HCT116 (cell line): ENCODE data around the gene ARHGEF10L. TPM values are rescaled to one million over a fixed set of nuclear protein-coding genes. Genes with fewer than 3 reads are reported as not detected.

Experiments used
- ATAC-seq: fragments of 200-7000 bp; cut with Tn5 transposase; 2 replicates; pipeline ENCODE4 v1.9.1; 2020; ENCODE audit warnings: mild to moderate bottlenecking, moderate library complexity
- BruUV-seq: library from RNA; stranded (reverse); fragments of 400-500 nt; replicated peaks from 2 replicates; lab custom pipeline; 2021; lab: Mats Ljungman, UMichigan
- CTCF ChIA-PET: fragments of 300-600 bp; sonication (Branson Sonifier 250); formaldehyde crosslinking; loops from one replicate; lab custom pipeline; 2021; ENCODE audit warnings: antibody characterized with exemption; lab: Charles Lee
- POLR2A ChIA-PET: fragments of 300-600, 350-600 bp; sonication (Branson Sonifier 250); formaldehyde crosslinking; loops from one replicate; lab custom pipeline; 2021; ENCODE audit warnings: antibody characterized with exemption; lab: Charles Lee
- RAD21 ChIA-PET, 2 experiments: fragments of 300-600 bp; sonication (Branson Sonifier 250); formaldehyde crosslinking; loops; one replicate each; lab custom pipeline; 2023; ENCODE audit warnings: low total read pairs in 2 of 2; ENCODE audit not compliant: uncharacterized antibody in 2 of 2, unreplicated experiment in 2 of 2, low non-redundant PET in 1 of 2; lab: Charles Lee
- DNase-seq: peaks from one replicate; pipeline ENCODE4 v3.0.0-alpha.2; 2010; ENCODE audit warnings: low read depth, low spot score
- H2AFZ ChIP-seq: fragments of 200-600 bp; shearing (Covaris generic), sonication (generic); 2 replicates; pipeline ENCODE4 v1.6.1; 2017; ENCODE audit warnings: low read depth, mixed run types, mixed read lengths, antibody characterized with exemption, low read length; ENCODE audit not compliant: poor library complexity, severe bottlenecking
- H3K27ac ChIP-seq: 2 replicates; pipeline ENCODE4 v1.5.1; 2012; ENCODE audit warnings: low read depth, low read length
- H3K27me3 ChIP-seq: fragments of 200-600 bp; sonication (generic); 2 replicates; pipeline ENCODE4 v1.6.1; 2016; ENCODE audit warnings: mixed run types, low read length, mixed read lengths; ENCODE audit not compliant: insufficient read depth
- H3K36me3 ChIP-seq, 2 experiments: fragments of 200-500 bp in 1 of 2; fragments of 200-600 bp in 1 of 2; sonication (Bioruptor generic) in 1 of 2; sonication (generic) in 1 of 2; 2 replicates each; pipeline versions ENCODE4 v1.5.1 to v1.6.1; 2014 to 2016; ENCODE audit warnings: low read length in 2 of 2, inconsistent platforms in 1 of 2, mixed read lengths in 1 of 2, mixed run types in 1 of 2; ENCODE audit not compliant: insufficient read depth in 2 of 2, control insufficient read depth in 1 of 2
- H3K4me1 ChIP-seq, 2 experiments: fragments of 200-600 bp in 1 of 2; sonication (generic) in 1 of 2; 2 replicates each; pipeline versions ENCODE4 v1.5.1 to v1.6.1; 2012 to 2017; ENCODE audit warnings: low read length in 2 of 2, inconsistent platforms in 1 of 2, mild to moderate bottlenecking in 1 of 2, mixed read lengths in 1 of 2, mixed run types in 1 of 2, moderate library complexity in 1 of 2; ENCODE audit not compliant: insufficient read depth in 2 of 2, control insufficient read depth in 1 of 2
- H3K4me2 ChIP-seq: fragments of 200-600 bp; sonication (generic); 2 replicates; pipeline ENCODE4 v1.6.1; 2017; ENCODE audit warnings: mixed run types, low read length, mixed read lengths
- H3K4me3 ChIP-seq, 2 experiments: fragments of 200-600 bp in 1 of 2; sonication (generic) in 1 of 2; replicated peaks in 1 of 2; 2 replicates each; pipeline ENCODE4 v1.5.1; 2011 to 2016; ENCODE audit warnings: low read length in 2 of 2, control low read depth in 1 of 2, low read depth in 1 of 2, mild to moderate bottlenecking in 1 of 2, mixed read lengths in 1 of 2, mixed run types in 1 of 2
- H3K79me2 ChIP-seq: fragments of 200-600 bp; sonication (generic); 2 replicates; pipeline ENCODE4 v1.6.1; 2017; ENCODE audit warnings: mild to moderate bottlenecking, mixed run types, low read length, moderate library complexity, mixed read lengths; ENCODE audit not compliant: insufficient read depth
- H3K9ac ChIP-seq: fragments of 200-600 bp; sonication (generic); 2 replicates; pipeline ENCODE4 v1.6.1; 2016; ENCODE audit warnings: low read length, mixed read lengths
- H3K9me2 ChIP-seq: fragments of 200-600 bp; sonication (generic), shearing (Covaris generic); 2 replicates; pipeline ENCODE4 v1.6.1; 2017; ENCODE audit warnings: mixed run types, mild to moderate bottlenecking, moderate library complexity; ENCODE audit not compliant: insufficient read depth
- H3K9me3 ChIP-seq, 2 experiments: fragments of 200-500 bp in 1 of 2; fragments of 200-600 bp in 1 of 2; sonication (Bioruptor generic) in 1 of 2; sonication (generic) in 1 of 2; 2 replicates each; pipeline ENCODE4 v1.6.1; 2014 to 2017; ENCODE audit warnings: low read length in 2 of 2, mixed read lengths in 2 of 2, inconsistent platforms in 1 of 2, low read depth in 1 of 2, mild to moderate bottlenecking in 1 of 2, mixed run types in 1 of 2, moderate library complexity in 1 of 2; ENCODE audit not compliant: control insufficient read depth in 1 of 2, insufficient read depth in 1 of 2
- H4K20me1 ChIP-seq: fragments of 200-600 bp; sonication (generic), shearing (Covaris generic); 2 replicates; pipeline ENCODE4 v1.6.1; 2017; ENCODE audit warnings: mixed run types, mild to moderate bottlenecking, moderate library complexity; ENCODE audit not compliant: insufficient read depth
- CEBPB ChIP-seq: IDR thresholded peaks from 2 replicates; pipeline ENCODE4 v1.6.1; 2012; ENCODE audit warnings: low read depth
- EGR1 ChIP-seq: IDR thresholded peaks from 2 replicates; pipeline ENCODE4 v1.6.1; 2012; ENCODE audit warnings: low read depth
- ELF1 ChIP-seq: IDR thresholded peaks from 2 replicates; pipeline ENCODE4 v1.6.1; 2012; ENCODE audit warnings: low read depth, borderline replicate concordance
- EZH2 ChIP-seq: fragments of 200-600 bp; sonication (generic); IDR thresholded peaks from 2 replicates; pipeline ENCODE4 v1.6.1; 2017; ENCODE audit warnings: antibody characterized with exemption, mixed run types
- EZH2phosphoT487 ChIP-seq: fragments of 200-600 bp; IDR thresholded peaks from 2 replicates; pipeline ENCODE4 v1.6.1; 2018; ENCODE audit warnings: antibody characterized with exemption, borderline replicate concordance
- JUND ChIP-seq: IDR thresholded peaks from 2 replicates; pipeline ENCODE4 v1.6.1; 2012
- POLR2AphosphoS5 ChIP-seq: IDR thresholded peaks from 2 replicates; pipeline ENCODE4 v1.6.1; 2011; ENCODE audit warnings: mild to moderate bottlenecking, low read depth, low read length, moderate library complexity
- RAD21 ChIP-seq: IDR thresholded peaks from 2 replicates; pipeline ENCODE4 v1.6.1; 2012; ENCODE audit warnings: low read depth, mild to moderate bottlenecking
- SRF ChIP-seq: IDR thresholded peaks from 2 replicates; pipeline ENCODE4 v1.6.1; 2012; ENCODE audit warnings: low read depth
- YY1 ChIP-seq: IDR thresholded peaks from 2 replicates; pipeline ENCODE4 v1.6.1; 2011; ENCODE audit warnings: low read length, low read depth, moderate library complexity, mild to moderate bottlenecking; ENCODE audit not compliant: insufficient replicate concordance; ENCODE audit errors: extremely low read depth
- ZFX ChIP-seq: fragments of 450-650 bp; IDR thresholded peaks from 2 replicates; pipeline ENCODE4 v1.6.1; 2017
- intact Hi-C: fragments of 100-400 bp; cut with micrococcal nuclease; formaldehyde crosslinking; loops from 2 replicates; pipeline ENCODE4 v1.10.0; 2022
- total RNA-seq: library from RNA; stranded (reverse); gene quantifications from one replicate; pipeline ENCODE4 v1.2.1, GENCODE V29; 2021; ENCODE audit not compliant: unreplicated experiment
- TF ChIP-seq, protein P1 (sequence below): IDR thresholded peaks from 2 replicates; pipeline ENCODE4 v1.6.1; 2012; ENCODE audit warnings: low read depth
- TF ChIP-seq, protein P2 (sequence below): IDR thresholded peaks from 2 replicates; pipeline ENCODE4 v1.6.1; 2012

Gene ARHGEF10L
- total RNA-seq, 1 experiment from 2014 or later: 14.7 TPM

DNA sequence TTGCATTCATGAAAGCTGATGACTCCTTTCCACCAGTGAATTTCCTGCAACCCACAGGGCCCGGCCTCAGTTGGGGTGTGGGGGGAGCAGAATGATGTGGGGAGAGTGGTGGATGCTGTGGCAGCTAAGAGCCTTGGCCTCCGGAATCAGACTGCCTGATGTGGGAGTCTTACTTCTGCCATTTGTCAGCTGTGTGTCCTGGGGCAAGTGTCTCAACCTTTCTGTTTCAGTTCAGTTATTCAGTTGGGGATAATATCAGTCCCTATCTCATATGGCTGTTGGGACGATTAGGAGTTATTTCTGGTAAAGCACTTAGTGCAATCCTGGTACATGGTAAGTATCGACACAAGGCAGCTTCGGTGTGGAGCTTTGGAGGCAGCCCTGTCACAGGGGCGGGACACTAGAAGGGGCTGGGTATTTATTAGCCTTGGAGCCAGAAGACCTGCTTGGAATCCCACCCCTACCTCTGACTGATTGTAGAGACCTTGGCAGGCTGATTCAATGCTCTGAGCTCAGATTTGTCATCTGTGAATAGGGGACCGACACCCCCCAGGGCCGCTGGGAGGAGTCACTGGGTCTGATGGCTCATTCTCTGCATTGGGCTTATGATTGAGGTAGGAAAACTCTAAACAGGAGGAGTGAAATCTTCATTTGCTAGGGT is 19.6 kb downstream of the ARHGEF10L start:
- ChIA-PET CTCF (no interaction called here), RAD21 (no interaction called here), POLR2A (no interaction called here)
- H2AFZ ChIP-seq: no peak overlapping the region
- no TSS peak for BruUV-seq
- no peaks in the 10 kb centered on the region for H3K27me3 ChIP-seq
- H3K4me1 ChIP-seq: peaks cover 29 to 58% of the 10 kb centered on the region in 2 experiments
- no peaks in the 10 kb centered on the region for H4K20me1 ChIP-seq
- DNase-seq: no peak
- H3K79me2 ChIP-seq: peaks cover 19% of the 10 kb centered on the region
- H3K9me3 ChIP-seq: no peaks in the 10 kb centered on the region
- intact Hi-C loops: loop anchor here (1.0 kb wide), 1 partner anchor 19 kb away; no protein-coding TSS in a partner anchor
- no peak for ATAC-seq
- peak overlapping the region; percentile 43 for H3K4me2 ChIP-seq
- H3K36me3 ChIP-seq: no peaks in the 10 kb centered on the region
- no peaks in the 10 kb centered on the region for H3K9me2 ChIP-seq
- peak overlapping the region; percentile 28; the same call in 1 of the 2 replicates for H3K9ac ChIP-seq
- TF ChIP-seq ELF1 (no peak), SRF (no peak)
- no peak overlapping the region for H3K4me3 ChIP-seq
- H3K27ac ChIP-seq: no peak overlapping the region

DNA sequence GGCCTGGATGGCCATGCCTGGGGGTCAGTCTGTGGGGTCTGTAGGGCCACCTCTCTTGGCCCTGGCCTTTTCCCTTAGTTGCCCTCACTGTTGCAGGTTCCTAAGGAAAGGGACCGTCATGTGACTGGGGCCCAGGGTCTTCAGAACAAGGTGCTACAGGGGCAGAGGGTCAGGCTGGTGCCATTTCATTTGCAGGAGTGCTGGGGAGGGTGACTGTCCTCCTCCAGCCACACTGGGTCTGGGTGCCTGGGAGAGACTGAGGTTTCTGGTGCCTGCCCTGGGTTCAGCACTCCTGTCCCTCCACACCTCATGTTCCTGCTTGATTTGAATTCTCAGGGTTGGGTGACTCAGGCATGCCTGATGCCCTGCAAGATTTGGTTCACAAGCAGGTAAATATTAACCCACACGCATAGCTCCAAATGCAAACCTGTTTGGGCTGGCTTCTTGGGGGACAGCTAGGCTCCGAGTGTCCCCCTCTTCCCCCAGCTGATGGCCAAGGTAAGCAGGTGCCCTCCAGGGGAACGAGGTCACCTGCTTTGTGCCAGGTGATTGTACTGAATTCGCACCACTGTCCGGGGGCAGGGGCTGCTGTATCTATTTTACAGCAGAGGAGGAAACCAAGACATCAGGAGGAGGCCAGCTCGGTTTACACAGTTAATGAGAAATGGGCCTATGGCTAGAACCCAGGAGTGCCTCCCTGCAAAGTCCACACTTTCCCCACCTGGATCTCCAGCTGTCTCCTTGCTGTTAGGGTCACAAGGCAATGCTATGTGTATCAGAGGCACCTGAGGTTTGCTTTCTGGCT is 20.3 kb downstream of the ARHGEF10L start:
- no peaks in the 10 kb centered on the region for H3K36me3 ChIP-seq
- TF ChIP-seq, protein P1, sequence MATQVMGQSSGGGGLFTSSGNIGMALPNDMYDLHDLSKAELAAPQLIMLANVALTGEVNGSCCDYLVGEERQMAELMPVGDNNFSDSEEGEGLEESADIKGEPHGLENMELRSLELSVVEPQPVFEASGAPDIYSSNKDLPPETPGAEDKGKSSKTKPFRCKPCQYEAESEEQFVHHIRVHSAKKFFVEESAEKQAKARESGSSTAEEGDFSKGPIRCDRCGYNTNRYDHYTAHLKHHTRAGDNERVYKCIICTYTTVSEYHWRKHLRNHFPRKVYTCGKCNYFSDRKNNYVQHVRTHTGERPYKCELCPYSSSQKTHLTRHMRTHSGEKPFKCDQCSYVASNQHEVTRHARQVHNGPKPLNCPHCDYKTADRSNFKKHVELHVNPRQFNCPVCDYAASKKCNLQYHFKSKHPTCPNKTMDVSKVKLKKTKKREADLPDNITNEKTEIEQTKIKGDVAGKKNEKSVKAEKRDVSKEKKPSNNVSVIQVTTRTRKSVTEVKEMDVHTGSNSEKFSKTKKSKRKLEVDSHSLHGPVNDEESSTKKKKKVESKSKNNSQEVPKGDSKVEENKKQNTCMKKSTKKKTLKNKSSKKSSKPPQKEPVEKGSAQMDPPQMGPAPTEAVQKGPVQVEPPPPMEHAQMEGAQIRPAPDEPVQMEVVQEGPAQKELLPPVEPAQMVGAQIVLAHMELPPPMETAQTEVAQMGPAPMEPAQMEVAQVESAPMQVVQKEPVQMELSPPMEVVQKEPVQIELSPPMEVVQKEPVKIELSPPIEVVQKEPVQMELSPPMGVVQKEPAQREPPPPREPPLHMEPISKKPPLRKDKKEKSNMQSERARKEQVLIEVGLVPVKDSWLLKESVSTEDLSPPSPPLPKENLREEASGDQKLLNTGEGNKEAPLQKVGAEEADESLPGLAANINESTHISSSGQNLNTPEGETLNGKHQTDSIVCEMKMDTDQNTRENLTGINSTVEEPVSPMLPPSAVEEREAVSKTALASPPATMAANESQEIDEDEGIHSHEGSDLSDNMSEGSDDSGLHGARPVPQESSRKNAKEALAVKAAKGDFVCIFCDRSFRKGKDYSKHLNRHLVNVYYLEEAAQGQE: no peak
- TF ChIP-seq POLR2AphosphoS5 (no peak), CEBPB (no peak), RAD21 (no peak), YY1 (no peak), JUND (no peak), EGR1 (no peak), EZH2 (no peak), EZH2phosphoT487 (no peak), ZFX (no peak)
- TF ChIP-seq, protein P2, sequence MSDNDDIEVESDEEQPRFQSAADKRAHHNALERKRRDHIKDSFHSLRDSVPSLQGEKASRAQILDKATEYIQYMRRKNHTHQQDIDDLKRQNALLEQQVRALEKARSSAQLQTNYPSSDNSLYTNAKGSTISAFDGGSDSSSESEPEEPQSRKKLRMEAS: no peak
- H3K9me3 ChIP-seq: no peaks in the 10 kb centered on the region
- no peak overlapping the region for H2AFZ ChIP-seq
- POLR2A ChIA-PET: no interaction called here
- H3K4me1 ChIP-seq: peaks cover 26 to 51% of the 10 kb centered on the region in 2 experiments
- no peak overlapping the region for H3K4me3 ChIP-seq
- ATAC-seq: no peak
- no TSS peak for BruUV-seq
- RAD21 ChIA-PET: no interaction called here
- CTCF ChIA-PET: interaction anchor here (0.9 kb wide), 1 partner anchor 57 kb away, joined by 4 read pairs; no protein-coding TSS in a partner anchor
- H3K9me2 ChIP-seq: no peaks in the 10 kb centered on the region
- peaks cover 19% of the 10 kb centered on the region for H3K79me2 ChIP-seq
- DNase-seq: no peak
- peak overlapping the region; percentile 43 for H3K4me2 ChIP-seq
- H4K20me1 ChIP-seq: no peaks in the 10 kb centered on the region
- H3K9ac ChIP-seq: peak overlapping the region; percentile 28; the same call in 1 of the 2 replicates
- intact Hi-C loops: loop anchor here (1.0 kb wide), 1 partner anchor 20 kb away; no protein-coding TSS in a partner anchor
- H3K27ac ChIP-seq: no peak overlapping the region
- no peaks in the 10 kb centered on the region for H3K27me3 ChIP-seq
